A549 treated with CORT108297 at 1 μM for 4 hours (cell line): Measurements from ENCODE around the gene SLC1A2. TPM values are rescaled to one million over a fixed set of nuclear protein-coding genes. Genes with fewer than 3 reads are reported as not detected.

Experiments
- total RNA-seq: library from RNA; stranded (reverse); fragments of 200-300 nt; extraction: Qiagen RNA extraction; gene quantifications from 5 replicates; pipeline ENCODE4 v1.2.3, GENCODE V29; 2022

The SLC1A2 gene
- total RNA-seq: 0.02 to 0.07 TPM (median 0.05 TPM) in 4 of 5 replicates, not detected in the other

DNA sequence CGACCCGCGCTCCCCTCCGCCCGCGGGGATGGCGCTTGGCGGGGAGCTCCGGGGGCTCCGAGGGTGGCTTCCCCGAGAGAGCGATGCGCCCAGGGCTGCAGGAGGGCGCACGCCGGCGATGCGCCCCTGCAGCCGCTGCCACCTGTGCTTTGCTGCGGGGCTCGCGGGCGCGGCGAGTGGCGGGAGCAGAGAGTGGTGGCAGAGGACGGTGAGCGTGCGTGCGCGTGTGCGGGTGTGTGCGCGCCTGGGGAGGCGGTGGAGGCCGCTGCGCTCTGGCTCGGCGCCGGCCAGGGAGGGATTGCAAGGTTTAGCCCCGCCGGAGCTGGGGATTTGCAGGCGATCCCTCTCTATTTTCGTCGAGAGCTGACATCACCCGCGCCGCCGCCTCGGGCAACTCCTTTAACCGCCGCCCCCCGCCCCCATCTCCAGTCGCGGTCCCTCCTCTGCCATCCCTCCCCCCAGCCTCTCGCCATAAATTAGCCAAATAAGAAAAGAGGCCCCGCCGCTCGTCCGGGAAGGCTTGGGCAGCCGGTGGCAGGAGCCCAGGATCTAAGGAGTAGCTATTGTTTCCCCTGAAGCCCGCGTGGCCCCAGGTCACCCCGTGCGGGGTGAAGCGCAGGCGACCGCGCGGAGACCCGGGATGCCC lies at the start of gene SLC1A2:
Gene SLC1A2, minus strand, starts transcription at position 375 of the 646 bp plus-strand sequence. CDS start 592 bp downstream, outside the sequence.

Other genes with a start within 250 kb of the SLC1A2 start
- gene PAMR1, start 106.1 kb upstream of the SLC1A2 start, total RNA-seq: 0.08 TPM in 1 of 5 replicates, not detected in the others
- gene FJX1, start 198.9 kb upstream of the SLC1A2 start, total RNA-seq: 30.2 to 43.8 TPM (median 40.0 TPM) in 5 replicates
- gene TRIM44, start 243.2 kb upstream of the SLC1A2 start, total RNA-seq: 18.1 to 28.3 TPM (median 25.4 TPM) in 5 replicates